AG04449 (cell line): Measurements from ENCODE around the gene MSI2.
"Not testable (repeated sequence)": the region's sequence is repeated elsewhere in the genome, so short reads cannot be mapped to it uniquely, and the experiment has no call there.

ENCODE experiments used
- CTCF ChIA-PET: fragments of 350-600 bp; formaldehyde crosslinking; extraction: SDS; loops from one replicate; lab custom pipeline; 2021; ENCODE audit warnings: antibody characterized with exemption; lab: Yijun Ruan, JAX
- POLR2A ChIA-PET: fragments of 400-600, 350-600 bp; formaldehyde crosslinking; extraction: SDS; loops from one replicate; lab custom pipeline; 2020; ENCODE audit warnings: antibody characterized with exemption, inconsistent platforms; lab: Yijun Ruan, JAX
- DNase-seq: peaks from one replicate; pipeline ENCODE4 v3.0.0-alpha.2; 2010; ENCODE audit warnings: low read depth, low spot score
- H3K4me3 ChIP-seq: 2 replicates; pipeline ENCODE4 v1.5.1; 2011; ENCODE audit warnings: low read depth, mild to moderate bottlenecking, control low read depth, low read length
- CTCF ChIP-seq: IDR thresholded peaks from one replicate; pipeline ENCODE4 v1.5.1; 2011; ENCODE audit warnings: mild to moderate bottlenecking, moderate library complexity, low read length, control low read depth, inconsistent platforms; ENCODE audit not compliant: insufficient read depth; ENCODE audit errors: missing control alignments

MSI2 gene

DNA sequence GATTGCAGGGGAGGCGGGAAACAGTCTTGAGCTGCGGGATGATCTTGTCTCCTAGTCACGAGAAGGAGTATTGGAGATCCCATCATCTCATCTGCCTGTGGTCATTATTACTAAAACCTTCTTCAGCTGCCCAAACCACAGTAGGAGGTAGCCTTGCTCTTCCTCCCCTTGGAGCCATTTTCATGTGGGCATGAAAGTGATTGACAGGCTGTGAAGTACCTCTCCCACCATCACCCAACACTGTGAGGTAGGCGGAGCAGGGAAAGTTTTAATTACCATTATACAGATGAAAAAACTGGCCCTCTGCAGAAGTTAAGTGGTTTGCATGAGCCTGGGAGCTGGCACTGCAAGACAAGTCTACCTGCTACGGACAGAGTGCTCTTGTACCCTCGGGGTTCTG is 237.3 kb downstream of the MSI2 start:
- no peak for DNase-seq
- POLR2A ChIA-PET = no interaction called here

GRCh38 chr17:57494443-57494842 is 238.1 kb downstream of the MSI2 start:
- H3K4me3 ChIP-seq = no peak overlapping the region
- no peak for TF ChIP-seq CTCF
- no peak for DNase-seq
- ChIA-PET CTCF (no interaction called here), POLR2A (no interaction called here)

More for the DNA sequence above, 237.3 kb downstream of the MSI2 start:
- no peak for TF ChIP-seq CTCF
- CTCF ChIA-PET = no interaction called here
- no peak overlapping the region for H3K4me3 ChIP-seq

- POLR2A ChIA-PET = no interaction called here
- CTCF ChIA-PET = interaction anchor here (1.2 to 1.5 kb wide), 2 partner anchors 10 to 338 kb away, joined by 3 read pairs; no protein-coding TSS in a partner anchor
- no peak overlapping the region for H3K4me3 ChIP-seq
- TF ChIP-seq CTCF = no peak
- no peak for DNase-seq
Measured at GRCh38 chr17:57495771-57496170, 239.4 kb downstream of the MSI2 start.

DNA sequence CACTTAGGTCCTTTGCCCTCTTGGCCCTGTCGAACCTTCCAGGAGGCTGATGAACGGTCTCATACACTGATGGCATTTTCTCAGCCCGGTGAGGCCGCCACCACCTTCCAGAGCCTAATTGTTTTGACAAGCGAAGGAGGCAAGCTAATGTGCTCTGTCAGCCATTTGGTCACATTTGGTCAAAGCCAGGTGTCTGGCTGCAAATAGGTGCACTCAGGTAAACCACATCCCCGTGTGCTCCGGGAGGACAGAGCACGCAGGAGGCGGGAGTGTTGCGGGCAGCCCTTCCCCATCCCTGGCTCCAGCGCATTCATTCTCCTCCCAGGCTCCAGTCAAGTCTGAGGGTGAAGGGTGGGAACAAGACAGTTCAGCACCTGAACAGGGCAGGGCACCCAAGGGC is 240.1 kb downstream of the MSI2 start:
- ChIA-PET POLR2A (no interaction called here), CTCF (interaction anchor here (1.2 to 1.5 kb wide), 2 partner anchors 9 to 337 kb away, joined by 3 read pairs; no protein-coding TSS in a partner anchor)
- H3K4me3 ChIP-seq = no peak overlapping the region
- DNase-seq = no peak
- no peak for TF ChIP-seq CTCF

DNA sequence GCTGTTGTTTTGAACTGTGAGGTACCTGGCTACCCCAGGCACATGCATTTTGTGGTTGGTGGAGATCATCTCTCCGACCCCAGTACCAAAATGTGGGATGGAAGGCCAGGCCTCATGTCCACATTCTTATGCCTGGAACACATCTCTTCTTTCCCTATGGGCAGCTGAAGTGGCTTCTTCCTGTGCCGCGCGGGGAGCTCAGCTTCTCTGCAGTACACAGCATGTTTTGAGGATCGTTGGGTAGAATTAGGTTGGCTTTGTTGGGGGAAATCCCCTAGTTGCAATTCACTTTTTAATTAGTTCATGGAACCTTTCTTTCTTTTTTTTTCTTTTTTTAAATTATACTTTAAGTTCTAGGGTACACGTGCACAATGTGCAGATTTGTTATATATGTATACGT is 242.1 kb downstream of the MSI2 start:
- no peak for TF ChIP-seq CTCF
- CTCF ChIA-PET = interaction anchor here (1.1 kb wide), 1 partner anchor 12 kb away, joined by 3 read pairs; no protein-coding TSS in a partner anchor
- no peak for DNase-seq
- H3K4me3 ChIP-seq = no peak overlapping the region
- POLR2A ChIA-PET = interaction anchor here (0.5 kb wide), 1 partner anchor 586 kb away, joined by 3 read pairs; no protein-coding TSS in a partner anchor

DNA sequence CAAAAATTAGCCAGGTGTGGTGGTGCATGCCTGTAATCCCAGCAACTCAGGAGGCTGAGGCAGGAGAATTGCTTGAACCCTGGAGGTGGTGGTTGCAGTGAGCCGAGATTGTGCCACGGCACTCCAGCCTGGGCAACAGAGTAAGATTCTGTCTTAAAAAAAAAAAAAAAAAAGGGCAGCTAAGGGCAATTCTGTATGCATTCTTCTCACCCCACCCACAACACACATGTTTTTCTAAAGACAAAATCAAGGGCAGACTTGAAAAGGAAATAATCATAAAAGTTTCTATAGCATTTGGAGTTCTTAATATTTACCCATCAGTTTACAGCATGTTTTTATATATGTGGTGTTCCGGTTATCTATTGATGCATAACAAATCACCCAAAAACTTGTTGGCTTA is 242.9 kb downstream of the MSI2 start:
- POLR2A ChIA-PET, DNase-seq, H3K4me3 ChIP-seq: not testable (repeated sequence)
- CTCF ChIA-PET = interaction anchor here (1.0 kb wide), 1 partner anchor 256 kb away, joined by 3 read pairs; no protein-coding TSS in a partner anchor

GRCh38 chr17:57499648-57500049 is 243.3 kb downstream of the MSI2 start:
- CTCF ChIA-PET = interaction anchor here (1.0 to 1.5 kb wide), 3 partner anchors 173 to 256 kb away, joined by 3 to 7 read pairs (median 4); no protein-coding TSS in a partner anchor

More at GRCh38 chr17:57499648-57500049, 243.3 kb downstream of the MSI2 start:
- no peak overlapping the region for H3K4me3 ChIP-seq
- POLR2A ChIA-PET = no interaction called here
- no peak for DNase-seq
- peak; percentile 23 for TF ChIP-seq CTCF
